ENCODE results near the gene NEU4.
"Not testable (repeated sequence)": the region's sequence is repeated elsewhere in the genome, so short reads cannot be mapped to it uniquely, and the experiment has no call there.

The NEU4 gene

GRCh38 chr2:241814643-241815476 is 5.9 kb downstream of the NEU4 start:
- peaks cover 0 to 36% (median 19%) of the 10 kb centered on the region in 5 donors for H3K4me1 ChIP-seq (ENCODE audit: control insufficient read depth in 5 of 5, insufficient read depth in 5 of 5, low read length in 5 of 5)
- H3K27me3 ChIP-seq (ENCODE audit: control insufficient read depth in 5 of 5, insufficient read depth in 4 of 5, low read length in 5 of 5): peaks cover 0 to 8% (median 0%) of the 10 kb centered on the region in 5 donors
- H3K4me3 ChIP-seq (ENCODE audit: low read depth in 1 of 5, low read length in 5 of 5): no peak overlapping the region

GRCh38 chr2:241815477-241816430 is 6.8 kb downstream of the NEU4 start:
- Histone ChIP-seq H3K36me3 (ENCODE audit: control insufficient read depth in 5 of 5, insufficient read depth in 5 of 5, low read length in 5 of 5) (no peaks in the 10 kb centered on the region), H3K27ac (ENCODE audit: low read depth, low read length) (no peak overlapping the region), H3K4me3 (ENCODE audit: low read depth in 1 of 5, low read length in 5 of 5) (no peak overlapping the region), H3K9ac (ENCODE audit: low read length in 5 of 5) (no peak overlapping the region), H3K9me3 (ENCODE audit: control insufficient read depth in 5 of 5, low read length in 5 of 5) (no peaks in the 10 kb centered on the region), H3K4me1 (ENCODE audit: control insufficient read depth in 5 of 5, insufficient read depth in 5 of 5, low read length in 5 of 5) (peaks cover 0 to 30% (median 14%) of the 10 kb centered on the region in 5 donors), H3K27me3 (ENCODE audit: control insufficient read depth in 5 of 5, insufficient read depth in 4 of 5, low read length in 5 of 5) (peaks cover 0 to 8% (median 3%) of the 10 kb centered on the region in 5 donors)

More at GRCh38 chr2:241814643-241815476, 5.9 kb downstream of the NEU4 start:
- Histone ChIP-seq H3K36me3 (ENCODE audit: control insufficient read depth in 5 of 5, insufficient read depth in 5 of 5, low read length in 5 of 5) (no peaks in the 10 kb centered on the region), H3K9ac (ENCODE audit: low read length in 5 of 5) (no peak overlapping the region), H3K27ac (ENCODE audit: low read depth, low read length) (no peak overlapping the region), H3K9me3 (ENCODE audit: control insufficient read depth in 5 of 5, low read length in 5 of 5) (no peaks in the 10 kb centered on the region)

GRCh38 chr2:241816431-241817121 is 7.6 kb downstream of the NEU4 start:
- Histone ChIP-seq H3K4me3 (ENCODE audit: low read depth in 1 of 5, low read length in 5 of 5) (no peak overlapping the region), H3K9ac (ENCODE audit: low read length in 5 of 5) (no peak overlapping the region), H3K4me1 (ENCODE audit: control insufficient read depth in 5 of 5, insufficient read depth in 5 of 5, low read length in 5 of 5) (peaks cover 0 to 27% (median 7%) of the 10 kb centered on the region in 5 donors), H3K36me3 (ENCODE audit: control insufficient read depth in 5 of 5, insufficient read depth in 5 of 5, low read length in 5 of 5) (no peaks in the 10 kb centered on the region), H3K27ac (ENCODE audit: low read depth, low read length) (no peak overlapping the region), H3K27me3 (ENCODE audit: control insufficient read depth in 5 of 5, insufficient read depth in 4 of 5, low read length in 5 of 5) (peaks cover 0 to 14% (median 3%) of the 10 kb centered on the region in 5 donors), H3K9me3 (ENCODE audit: control insufficient read depth in 5 of 5, low read length in 5 of 5) (no peaks in the 10 kb centered on the region)

- peaks cover 0 to 34% (median 7%) of the 10 kb centered on the region in 5 donors for H3K4me1 ChIP-seq (ENCODE audit: control insufficient read depth in 5 of 5, insufficient read depth in 5 of 5, low read length in 5 of 5)
Measured at GRCh38 chr2:241817126-241817820, 8.3 kb downstream of the NEU4 start.

GRCh38 chr2:241817821-241818215 is 8.8 kb downstream of the NEU4 start:
- Histone ChIP-seq H3K27me3 (ENCODE audit: control insufficient read depth in 5 of 5, insufficient read depth in 4 of 5, low read length in 5 of 5) (peaks cover 0 to 21% (median 10%) of the 10 kb centered on the region in 5 donors), H3K4me1 (ENCODE audit: control insufficient read depth in 5 of 5, insufficient read depth in 5 of 5, low read length in 5 of 5) (peaks cover 0 to 32% (median 7%) of the 10 kb centered on the region in 5 donors)
- not testable (repeated sequence) for H3K36me3 ChIP-seq (ENCODE audit: control insufficient read depth in 5 of 5, insufficient read depth in 5 of 5, low read length in 5 of 5); H3K9ac ChIP-seq (ENCODE audit: low read length in 5 of 5); H3K9me3 ChIP-seq (ENCODE audit: control insufficient read depth in 5 of 5, low read length in 5 of 5); H3K4me3 ChIP-seq (ENCODE audit: low read depth in 1 of 5, low read length in 5 of 5); H3K27ac ChIP-seq (ENCODE audit: low read depth, low read length)

More at GRCh38 chr2:241817126-241817820, 8.3 kb downstream of the NEU4 start:
- no peaks in the 10 kb centered on the region for H3K9me3 ChIP-seq (ENCODE audit: control insufficient read depth in 5 of 5, low read length in 5 of 5)
- H3K36me3 ChIP-seq (ENCODE audit: control insufficient read depth in 5 of 5, insufficient read depth in 5 of 5, low read length in 5 of 5): no peaks in the 10 kb centered on the region
- peaks cover 0 to 17% (median 7%) of the 10 kb centered on the region in 5 donors for H3K27me3 ChIP-seq (ENCODE audit: control insufficient read depth in 5 of 5, insufficient read depth in 4 of 5, low read length in 5 of 5)
- no peak overlapping the region for H3K9ac ChIP-seq (ENCODE audit: low read length in 5 of 5)
- H3K4me3 ChIP-seq (ENCODE audit: low read depth in 1 of 5, low read length in 5 of 5): no peak overlapping the region
- H3K27ac ChIP-seq (ENCODE audit: low read depth, low read length): no peak overlapping the region

GRCh38 chr2:241818229-241818942 is 9.4 kb downstream of the NEU4 start:
- Histone ChIP-seq H3K9me3 (ENCODE audit: control insufficient read depth in 5 of 5, low read length in 5 of 5) (no peaks in the 10 kb centered on the region), H3K36me3 (ENCODE audit: control insufficient read depth in 5 of 5, insufficient read depth in 5 of 5, low read length in 5 of 5) (no peaks in the 10 kb centered on the region), H3K4me1 (ENCODE audit: control insufficient read depth in 5 of 5, insufficient read depth in 5 of 5, low read length in 5 of 5) (peaks cover 0 to 27% (median 7%) of the 10 kb centered on the region in 5 donors), H3K9ac (ENCODE audit: low read length in 5 of 5) (no peak overlapping the region), H3K27me3 (ENCODE audit: control insufficient read depth in 5 of 5, insufficient read depth in 4 of 5, low read length in 5 of 5) (peaks cover 0 to 22% (median 12%) of the 10 kb centered on the region in 5 donors), H3K27ac (ENCODE audit: low read depth, low read length) (no peak overlapping the region), H3K4me3 (ENCODE audit: low read depth in 1 of 5, low read length in 5 of 5) (no peak overlapping the region)

- Histone ChIP-seq H3K27ac (ENCODE audit: low read depth, low read length) (no peak overlapping the region), H3K27me3 (ENCODE audit: control insufficient read depth in 5 of 5, insufficient read depth in 4 of 5, low read length in 5 of 5) (peaks cover 0 to 22% (median 12%) of the 10 kb centered on the region in 5 donors), H3K4me3 (ENCODE audit: low read depth in 1 of 5, low read length in 5 of 5) (no peak overlapping the region), H3K9ac (ENCODE audit: low read length in 5 of 5) (no peak overlapping the region), H3K36me3 (ENCODE audit: control insufficient read depth in 5 of 5, insufficient read depth in 5 of 5, low read length in 5 of 5) (no peaks in the 10 kb centered on the region), H3K4me1 (ENCODE audit: control insufficient read depth in 5 of 5, insufficient read depth in 5 of 5, low read length in 5 of 5) (peaks cover 0 to 21% (median 7%) of the 10 kb centered on the region in 5 donors), H3K9me3 (ENCODE audit: control insufficient read depth in 5 of 5, low read length in 5 of 5) (no peaks in the 10 kb centered on the region)
Measured at GRCh38 chr2:241818943-241819270, 9.9 kb downstream of the NEU4 start.

GRCh38 chr2:241819947-241820624 is 11.1 kb downstream of the NEU4 start:
- Histone ChIP-seq H3K4me1 (ENCODE audit: control insufficient read depth in 5 of 5, insufficient read depth in 5 of 5, low read length in 5 of 5) (peaks cover 0 to 20% (median 7%) of the 10 kb centered on the region in 5 donors), H3K27me3 (ENCODE audit: control insufficient read depth in 5 of 5, insufficient read depth in 4 of 5, low read length in 5 of 5) (peaks cover 0 to 22% (median 12%) of the 10 kb centered on the region in 5 donors)

More at GRCh38 chr2:241819947-241820624, 11.1 kb downstream of the NEU4 start:
- H3K9ac ChIP-seq (ENCODE audit: low read length in 5 of 5); H3K9me3 ChIP-seq (ENCODE audit: control insufficient read depth in 5 of 5, low read length in 5 of 5); H3K4me3 ChIP-seq (ENCODE audit: low read depth in 1 of 5, low read length in 5 of 5); H3K27ac ChIP-seq (ENCODE audit: low read depth, low read length); H3K36me3 ChIP-seq (ENCODE audit: control insufficient read depth in 5 of 5, insufficient read depth in 5 of 5, low read length in 5 of 5): not testable (repeated sequence)

Measured in subcutaneous abdominal adipose tissue (tissue), 5 donors.